VCaP (cell line): ENCODE results near the gene TRIM33.

Source experiments
- H3K27ac ChIP-seq: fragments of 450-650 bp; 2 replicates; pipeline ENCODE4 v1.5.1; 2017
- CTCF ChIP-seq: fragments of 450-650 bp; conservative IDR thresholded peaks from 2 replicates; pipeline ENCODE4 v1.5.1; 2017; ENCODE audit warnings: mild to moderate bottlenecking, moderate library complexity

TRIM33 gene

GRCh38 chr1:114466334-114467014 lies 44.5 kb downstream of the TRIM33 start:
- no peak for TF ChIP-seq CTCF
- peak overlapping the region; percentile 48 for H3K27ac ChIP-seq

- H3K27ac ChIP-seq, result peak overlapping the region; percentile 73
- no peak for TF ChIP-seq CTCF
Observed at GRCh38 chr1:114462963-114463362, 48.0 kb downstream of the TRIM33 start.

GRCh38 chr1:114462341-114462740 lies 48.7 kb downstream of the TRIM33 start:
- TF ChIP-seq CTCF, result no peak
- peak overlapping the region; percentile 73 for H3K27ac ChIP-seq

GRCh38 chr1:114458237-114458777 lies 52.7 kb downstream of the TRIM33 start:
- peak overlapping the region; percentile 83 for H3K27ac ChIP-seq

GRCh38 chr1:114457675-114458236 lies 53.2 kb downstream of the TRIM33 start:
- peak overlapping the region; percentile 83 for H3K27ac ChIP-seq

More at GRCh38 chr1:114458237-114458777, 52.7 kb downstream of the TRIM33 start:
- no peak for TF ChIP-seq CTCF

GRCh38 chr1:114456586-114456985 lies 54.4 kb downstream of the TRIM33 start:
- H3K27ac ChIP-seq, result peak overlapping the region; percentile 83
- no peak for TF ChIP-seq CTCF

More at GRCh38 chr1:114457675-114458236, 53.2 kb downstream of the TRIM33 start:
- no peak for TF ChIP-seq CTCF

GRCh38 chr1:114455102-114455785 lies 55.8 kb downstream of the TRIM33 start:
- H3K27ac ChIP-seq, result peak overlapping the region; percentile 83
- no peak for TF ChIP-seq CTCF
